SK-N-SH (cell line): ENCODE measurements around the gene STPG1. TPM values are rescaled to one million over a fixed set of nuclear protein-coding genes. Genes with fewer than 3 reads are reported as not detected.

Experiments
- EZH2phosphoT487 ChIP-seq: fragments of 200-600 bp; sonication (generic); IDR thresholded peaks from 2 replicates; pipeline ENCODE4 v1.6.1; 2017; ENCODE audit warnings: low read depth, mixed run types, mild to moderate bottlenecking, antibody characterized with exemption, moderate library complexity, borderline replicate concordance
- MEF2A ChIP-seq: IDR thresholded peaks from 2 replicates; pipeline ENCODE4 v1.4.0; 2012; ENCODE audit warnings: low read depth, borderline replicate concordance
- NFIC ChIP-seq: IDR thresholded peaks from 2 replicates; pipeline ENCODE4 v1.4.0; 2012; ENCODE audit warnings: borderline replicate concordance
- TAF1 ChIP-seq: IDR thresholded peaks from 2 replicates; pipeline ENCODE4 v1.6.1; 2012; ENCODE audit warnings: low read depth, mild to moderate bottlenecking, low read length, moderate library complexity, borderline replicate concordance
- TCF12 ChIP-seq: IDR thresholded peaks from 2 replicates; pipeline ENCODE4 v1.4.0; 2012
- YY1 ChIP-seq: IDR thresholded peaks from 2 replicates; pipeline ENCODE4 v1.4.0; 2012; ENCODE audit warnings: low read depth, mild to moderate bottlenecking
- polyA plus RNA-seq, 3 experiments: library from polyadenylated mRNA; depleted of rRNA; stranded (reverse); fragments of >200 nt; gene quantifications; 2 replicates each; pipeline ENCODE4 v1.2.3, GENCODE V29; 2012
- TF ChIP-seq, protein P1 (sequence below): IDR thresholded peaks from 2 replicates; pipeline ENCODE4 v1.6.1; 2012; ENCODE audit warnings: mild to moderate bottlenecking, low read depth, low read length, moderate library complexity
- TF ChIP-seq, protein P2 (sequence below): IDR thresholded peaks from 2 replicates; pipeline ENCODE4 v1.4.0; 2012; ENCODE audit warnings: low read depth

STPG1 gene
- polyA plus RNA-seq, 1 of the 3 experiments (the other 2 are of a cell fraction) = 8.7 TPM

DNA sequence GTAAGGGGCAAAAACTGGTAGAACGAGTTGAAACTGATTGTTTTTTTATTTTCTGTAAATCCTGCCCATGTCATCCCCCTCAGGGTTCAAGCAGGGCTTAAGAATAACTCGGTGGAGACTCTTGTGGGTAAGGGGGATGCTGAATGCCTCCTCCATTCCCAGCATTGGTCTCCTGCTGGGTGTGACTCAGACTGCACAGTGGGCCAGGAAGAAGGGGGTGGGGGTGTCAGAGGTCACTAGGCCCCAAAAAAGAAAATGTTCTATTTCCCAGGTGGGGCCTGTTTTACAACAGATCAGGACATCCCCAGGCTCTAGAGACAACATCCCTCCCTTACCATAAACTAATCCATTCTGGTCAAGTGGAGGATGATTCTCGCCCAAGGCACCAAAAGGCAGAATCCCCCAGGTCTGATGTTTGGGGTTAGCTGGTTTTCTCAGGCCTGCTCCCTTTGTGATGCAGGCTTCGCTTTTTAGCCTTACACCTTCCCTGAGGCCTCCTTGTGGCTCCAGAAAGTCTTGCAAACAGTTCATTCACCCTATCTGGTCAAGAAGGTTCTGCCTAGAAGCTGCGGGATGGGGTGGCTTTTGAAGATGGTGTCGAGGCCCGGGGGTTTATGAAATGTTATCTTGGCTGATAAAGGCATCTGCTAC is 105.1 kb downstream of the STPG1 start (continued):
- TF ChIP-seq, protein P1, sequence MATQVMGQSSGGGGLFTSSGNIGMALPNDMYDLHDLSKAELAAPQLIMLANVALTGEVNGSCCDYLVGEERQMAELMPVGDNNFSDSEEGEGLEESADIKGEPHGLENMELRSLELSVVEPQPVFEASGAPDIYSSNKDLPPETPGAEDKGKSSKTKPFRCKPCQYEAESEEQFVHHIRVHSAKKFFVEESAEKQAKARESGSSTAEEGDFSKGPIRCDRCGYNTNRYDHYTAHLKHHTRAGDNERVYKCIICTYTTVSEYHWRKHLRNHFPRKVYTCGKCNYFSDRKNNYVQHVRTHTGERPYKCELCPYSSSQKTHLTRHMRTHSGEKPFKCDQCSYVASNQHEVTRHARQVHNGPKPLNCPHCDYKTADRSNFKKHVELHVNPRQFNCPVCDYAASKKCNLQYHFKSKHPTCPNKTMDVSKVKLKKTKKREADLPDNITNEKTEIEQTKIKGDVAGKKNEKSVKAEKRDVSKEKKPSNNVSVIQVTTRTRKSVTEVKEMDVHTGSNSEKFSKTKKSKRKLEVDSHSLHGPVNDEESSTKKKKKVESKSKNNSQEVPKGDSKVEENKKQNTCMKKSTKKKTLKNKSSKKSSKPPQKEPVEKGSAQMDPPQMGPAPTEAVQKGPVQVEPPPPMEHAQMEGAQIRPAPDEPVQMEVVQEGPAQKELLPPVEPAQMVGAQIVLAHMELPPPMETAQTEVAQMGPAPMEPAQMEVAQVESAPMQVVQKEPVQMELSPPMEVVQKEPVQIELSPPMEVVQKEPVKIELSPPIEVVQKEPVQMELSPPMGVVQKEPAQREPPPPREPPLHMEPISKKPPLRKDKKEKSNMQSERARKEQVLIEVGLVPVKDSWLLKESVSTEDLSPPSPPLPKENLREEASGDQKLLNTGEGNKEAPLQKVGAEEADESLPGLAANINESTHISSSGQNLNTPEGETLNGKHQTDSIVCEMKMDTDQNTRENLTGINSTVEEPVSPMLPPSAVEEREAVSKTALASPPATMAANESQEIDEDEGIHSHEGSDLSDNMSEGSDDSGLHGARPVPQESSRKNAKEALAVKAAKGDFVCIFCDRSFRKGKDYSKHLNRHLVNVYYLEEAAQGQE = no peak
- TF ChIP-seq TAF1 (no peak), EZH2phosphoT487 (no peak), TCF12 (no peak), MEF2A (no peak), YY1 (no peak), NFIC (no peak)
- TF ChIP-seq, protein P2, sequence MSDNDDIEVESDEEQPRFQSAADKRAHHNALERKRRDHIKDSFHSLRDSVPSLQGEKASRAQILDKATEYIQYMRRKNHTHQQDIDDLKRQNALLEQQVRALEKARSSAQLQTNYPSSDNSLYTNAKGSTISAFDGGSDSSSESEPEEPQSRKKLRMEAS = no peak

Other genes with a start within 250 kb of the STPG1 start
- gene IFNLR1, start 226.5 kb downstream of the STPG1 start, polyA plus RNA-seq (2012; rRNA removed) = 0.29 and 0.30 TPM in 2 replicates
- gene GRHL3, start 94.4 kb downstream of the STPG1 start, polyA plus RNA-seq (2012; rRNA removed) = 0.05 TPM in 1 of 2 replicates, not detected in the other
- 20.3 and 28.6 TPM in 2 replicates for gene NIPAL3, start 2.0 kb upstream of the STPG1 start, polyA plus RNA-seq (2012; rRNA removed)
- gene RCAN3, start 89.1 kb upstream of the STPG1 start, polyA plus RNA-seq (2012; rRNA removed) = 4.8 TPM in 2 replicates
- 0.02 TPM in 1 of 2 replicates, not detected in the other for gene NCMAP, start 142.3 kb upstream of the STPG1 start, polyA plus RNA-seq (2012; rRNA removed)
- gene SRRM1, start 229.5 kb upstream of the STPG1 start, polyA plus RNA-seq (2012; rRNA removed) = 52.3 and 56.1 TPM in 2 replicates